DLD1 (cell line): ENCODE data around the gene ADGRL3.

Experiments used
- in situ Hi-C: cut with HindIII; loops from 2 replicates; pipeline ENCODE4 v1.10.0; 2017; ENCODE audit warnings: low sequenced_read_pairs

The ADGRL3 gene

GRCh38 chr4:61275241-61275640 lies 75.1 kb downstream of the ADGRL3 start:
- in situ Hi-C loops = no loop called here

DNA sequence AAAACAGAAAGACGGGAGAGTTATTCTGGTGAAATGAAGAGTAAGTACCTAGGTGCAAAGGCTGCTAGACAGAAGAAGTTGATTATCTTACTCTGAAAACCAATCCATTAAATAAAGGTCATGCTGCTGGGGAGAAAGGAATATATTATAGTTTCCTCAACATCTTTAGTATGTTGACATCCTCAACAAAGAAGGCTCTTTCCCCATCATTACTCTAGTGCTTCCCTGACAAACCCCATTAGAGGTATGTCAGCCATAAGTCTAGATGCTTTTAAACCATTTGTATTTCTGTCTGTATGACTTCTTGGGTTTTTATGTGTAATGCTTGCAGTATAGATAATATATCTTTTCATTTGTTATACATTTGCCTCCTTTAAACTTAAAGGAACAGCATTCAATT lies 75.9 kb downstream of the ADGRL3 start:
- in situ Hi-C loops = no loop called here

- in situ Hi-C loops = no loop called here
Observed at GRCh38 chr4:61277785-61278760, 77.9 kb downstream of the ADGRL3 start.

- in situ Hi-C loops = no loop called here
Observed at GRCh38 chr4:61292322-61292721, 92.2 kb downstream of the ADGRL3 start.

DNA sequence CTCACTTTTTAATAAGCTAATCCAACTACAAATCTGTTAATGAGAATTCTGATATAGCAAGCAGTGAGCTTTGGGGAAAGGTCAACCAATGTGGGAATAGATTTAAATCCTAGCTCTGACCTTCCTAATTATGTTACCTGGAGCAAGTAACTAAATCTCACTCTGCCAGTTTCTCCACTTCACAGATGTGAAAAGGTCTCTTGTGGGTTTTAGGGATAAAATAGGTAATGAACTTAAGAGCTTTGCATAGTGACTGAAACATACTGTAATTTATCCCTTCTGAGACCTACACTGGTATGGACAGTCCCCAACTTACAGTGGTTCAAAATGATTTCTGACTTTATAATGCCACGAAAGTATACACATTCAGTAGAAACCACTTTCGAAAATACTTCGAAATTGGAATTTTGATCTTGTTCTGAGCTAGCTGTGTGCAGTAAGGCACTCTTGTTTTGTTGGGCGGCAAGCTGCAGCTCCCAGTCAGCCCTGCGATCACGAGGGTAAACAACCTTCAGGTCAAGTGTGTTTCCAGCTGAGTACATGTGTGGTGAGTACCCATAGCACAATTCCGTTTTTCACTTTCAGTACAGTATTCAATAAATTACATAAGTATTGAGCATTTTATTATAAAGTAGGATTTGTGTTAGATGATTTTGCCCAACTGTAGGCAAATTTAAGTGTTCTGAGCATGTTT lies 93.7 kb downstream of the ADGRL3 start:
- in situ Hi-C loops = no loop called here

GRCh38 chr4:61294936-61295335 lies 94.8 kb downstream of the ADGRL3 start:
- in situ Hi-C loops = no loop called here

- in situ Hi-C loops = no loop called here
Observed at GRCh38 chr4:61296144-61296543, 96.0 kb downstream of the ADGRL3 start.

GRCh38 chr4:61298178-61298740 lies 98.1 kb downstream of the ADGRL3 start:
- in situ Hi-C loops = no loop called here

GRCh38 chr4:61299316-61299715 lies 99.2 kb downstream of the ADGRL3 start:
- in situ Hi-C loops = no loop called here

DNA sequence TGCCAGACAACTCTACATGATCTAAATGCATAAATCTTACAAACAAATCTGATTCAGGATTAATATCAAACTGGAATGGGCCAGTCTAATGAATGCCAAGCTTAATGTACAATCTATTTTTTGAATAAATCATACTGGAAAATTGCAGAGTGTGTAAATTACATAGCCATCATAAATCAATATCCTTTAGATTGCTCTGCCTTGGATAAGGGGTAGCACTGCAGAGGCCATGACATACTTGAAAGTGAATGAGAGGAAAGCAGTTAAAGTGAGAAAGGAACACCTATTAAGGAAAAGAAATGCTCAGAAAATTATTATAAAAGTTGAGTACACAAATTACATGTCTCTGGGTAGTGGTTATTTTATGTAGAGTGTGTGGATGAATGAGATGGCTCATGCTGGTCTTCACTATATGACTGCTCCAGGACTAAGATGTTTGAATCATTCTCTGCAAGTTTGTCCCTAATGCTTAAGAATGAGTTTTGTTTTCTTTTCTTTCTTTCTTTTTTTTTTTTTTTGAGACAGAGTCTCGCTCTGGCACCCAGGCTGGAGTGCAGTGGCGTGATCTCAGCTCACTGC lies 100.2 kb downstream of the ADGRL3 start:
- in situ Hi-C loops = no loop called here

GRCh38 chr4:61301271-61301670 lies 101.1 kb downstream of the ADGRL3 start:
- in situ Hi-C loops = no loop called here

GRCh38 chr4:61308033-61308432 lies 107.9 kb downstream of the ADGRL3 start:
- in situ Hi-C loops = no loop called here

GRCh38 chr4:61309616-61310015 lies 109.5 kb downstream of the ADGRL3 start:
- in situ Hi-C loops = no loop called here

GRCh38 chr4:61312526-61312925 lies 112.4 kb downstream of the ADGRL3 start:
- in situ Hi-C loops = no loop called here

GRCh38 chr4:61318431-61318830 lies 118.3 kb downstream of the ADGRL3 start:
- in situ Hi-C loops = no loop called here

DNA sequence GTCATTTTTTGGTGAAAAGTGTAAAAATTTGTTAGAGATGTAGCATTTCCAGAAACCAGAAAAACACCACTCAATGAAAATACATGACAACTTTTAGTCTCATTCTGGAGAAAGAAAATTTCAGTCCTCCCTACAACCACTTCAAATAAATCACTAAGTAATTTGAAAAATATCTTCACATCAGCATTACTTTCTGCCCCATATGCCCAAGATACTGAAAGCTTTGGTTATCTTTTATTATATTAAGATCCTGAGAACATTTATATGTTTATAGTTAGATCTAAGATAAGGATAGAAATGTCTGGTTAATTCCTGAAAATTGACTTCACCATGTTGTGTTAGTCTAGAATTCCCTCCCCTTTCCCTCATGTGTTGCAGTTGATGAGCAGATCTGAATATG lies 119.0 kb downstream of the ADGRL3 start:
- in situ Hi-C loops = no loop called here

- in situ Hi-C loops = no loop called here
Observed at GRCh38 chr4:61320154-61320553, 120.0 kb downstream of the ADGRL3 start.

DNA sequence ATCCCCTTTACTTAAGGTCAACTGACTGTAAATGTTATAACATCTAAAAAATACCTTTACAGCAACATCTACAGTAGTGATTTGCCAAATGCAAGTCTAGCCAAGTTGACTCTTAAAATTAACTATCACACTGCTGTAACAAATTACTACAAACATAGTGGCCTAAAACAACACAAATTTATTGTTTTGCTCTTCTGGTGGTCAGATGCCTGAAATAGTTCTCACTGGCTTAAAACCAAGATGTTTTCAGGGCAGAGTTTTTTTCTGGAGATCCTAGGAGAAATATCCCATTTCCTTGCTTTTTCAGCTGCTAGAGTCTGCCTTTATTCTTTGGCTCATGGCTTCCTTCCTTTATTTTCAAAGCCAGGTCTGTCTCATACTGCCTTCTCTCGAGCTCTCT lies 120.5 kb downstream of the ADGRL3 start:
- in situ Hi-C loops = no loop called here

- in situ Hi-C loops = no loop called here
Observed at GRCh38 chr4:61332693-61333092, 132.6 kb downstream of the ADGRL3 start.

GRCh38 chr4:61333490-61333889 lies 133.4 kb downstream of the ADGRL3 start:
- in situ Hi-C loops = no loop called here

DNA sequence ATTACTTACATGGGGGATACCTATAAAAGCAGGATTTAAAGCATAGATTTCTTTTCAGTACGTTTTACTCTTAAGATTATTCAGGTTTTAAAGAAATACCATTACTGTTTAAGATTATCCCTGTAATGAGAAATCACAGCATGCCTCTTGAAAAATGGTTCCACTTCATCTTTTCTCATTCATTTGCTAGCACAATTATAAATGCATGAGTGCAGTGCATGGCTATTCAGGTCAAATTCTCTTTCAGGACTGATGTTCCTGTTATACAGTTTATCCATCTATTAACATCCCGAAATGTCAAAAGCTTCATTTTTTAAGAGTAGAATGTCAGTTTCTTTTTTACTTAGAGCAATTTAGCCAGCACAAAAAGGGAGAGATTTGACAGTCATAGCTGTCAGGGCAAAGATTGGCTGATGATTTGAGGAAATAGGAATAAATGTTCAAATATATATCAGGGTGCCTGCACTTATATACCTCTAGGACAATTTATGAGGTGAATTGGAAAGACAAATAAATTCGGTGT lies 135.2 kb downstream of the ADGRL3 start:
- in situ Hi-C loops = no loop called here
